HepG2 (cell line): ENCODE results near the gene FBXW5. TPM values are rescaled to one million over a fixed set of nuclear protein-coding genes. Genes with fewer than 3 reads are reported as not detected.

Experiments
- ATAC-seq: fragments of 200-7000 bp; cut with Tn5 transposase; 3 replicates; pipeline ENCODE4 v1.9.1; 2020; ENCODE audit warnings: mild to moderate bottlenecking, moderate library complexity
- BruUV-seq: library from RNA; stranded (reverse); fragments of 400-500 nt; replicated peaks from 2 replicates; lab custom pipeline; 2021; lab: Mats Ljungman, UMichigan
- CTCF ChIA-PET: fragments of 300-600 bp; formaldehyde crosslinking; extraction: SDS; loops from one replicate; lab custom pipeline; 2021; ENCODE audit warnings: low total read pairs, inconsistent platforms, low intra/inter-chr PET ratio; lab: Yijun Ruan, JAX
- POLR2A ChIA-PET: fragments of 350-600 bp; sonication (Branson Sonifier 250); formaldehyde crosslinking; loops from one replicate; lab custom pipeline; 2020; ENCODE audit warnings: antibody characterized with exemption, inconsistent platforms; lab: Yijun Ruan, JAX
- DNase-seq: peaks from one replicate; pipeline ENCODE4 v3.0.0-alpha.2; 2015; ENCODE audit warnings: low spot score
- FAIRE-seq: peaks from 3 replicates; lab custom pipeline; 2011; peaks lifted over from hg19 to GRCh38; lab: Jason Lieb, UNC
- H2AFZ ChIP-seq: one replicate; pipeline ENCODE4 v1.6.1; 2011; ENCODE audit warnings: low read length, inconsistent platforms
- H3K27ac ChIP-seq: fragments of 300-600 bp; 3 replicates; pipeline ENCODE4 v1.8.0; 2011; ENCODE audit warnings: mixed run types, mild to moderate bottlenecking, mixed read lengths, low read length, inconsistent platforms; ENCODE audit not compliant: insufficient read depth; ENCODE audit errors: extremely low read length
- H3K27me3 ChIP-seq, 2 experiments: fragments of 200-600 bp in 1 of 2; 2 replicates in 1 of 2; 3 replicates in 1 of 2; pipeline versions ENCODE4 v1.6.0 to v1.8.0; 2011; ENCODE audit warnings: low read length in 2 of 2, mild to moderate bottlenecking in 2 of 2, moderate library complexity in 2 of 2, inconsistent platforms in 1 of 2; ENCODE audit not compliant: insufficient read depth in 2 of 2, control insufficient read depth in 1 of 2
- H3K36me3 ChIP-seq, 2 experiments: fragments of 200-600 bp in 1 of 2; replicated peaks in 1 of 2; 2 replicates in 1 of 2; 3 replicates in 1 of 2; pipeline versions ENCODE4 v1.5.1 to v1.8.0; 2011; ENCODE audit warnings: low read length in 2 of 2, inconsistent platforms in 1 of 2; ENCODE audit not compliant: insufficient read depth in 2 of 2, control insufficient read depth in 1 of 2
- H3K4me1 ChIP-seq: 2 replicates; pipeline ENCODE4 v1.5.1; 2012; ENCODE audit warnings: low read length, inconsistent platforms; ENCODE audit not compliant: insufficient read depth
- H3K4me2 ChIP-seq: 2 replicates; pipeline ENCODE4 v1.6.0; 2011; ENCODE audit warnings: low read depth, low read length, inconsistent platforms
- H3K4me3 ChIP-seq, 3 experiments: fragments of 200-600 bp in 1 of 3; sonication (generic), shearing (Covaris generic) in 1 of 3; replicated peaks in 1 of 3; 2 replicates each; pipeline ENCODE4 v1.5.1; 2011 to 2016; ENCODE audit warnings: low read length in 3 of 3, inconsistent platforms in 2 of 3, low read depth in 2 of 3, mild to moderate bottlenecking in 2 of 3, control low read depth in 1 of 3, mixed read lengths in 1 of 3; ENCODE audit not compliant: insufficient read depth in 1 of 3
- H3K79me2 ChIP-seq: one replicate; pipeline ENCODE4 v1.6.1; 2011; ENCODE audit warnings: low read length, inconsistent platforms; ENCODE audit not compliant: insufficient read depth
- H3K9ac ChIP-seq: 2 replicates; pipeline ENCODE4 v1.6.0; 2011; ENCODE audit warnings: mild to moderate bottlenecking, low read depth, low read length, inconsistent platforms; ENCODE audit not compliant: insufficient read depth
- H3K9me3 ChIP-seq: 2 replicates; pipeline ENCODE4 v1.5.1; 2012; ENCODE audit warnings: mild to moderate bottlenecking, low read length
- H4K20me1 ChIP-seq: 2 replicates; pipeline ENCODE4 v1.6.0; 2011; ENCODE audit warnings: inconsistent platforms, mild to moderate bottlenecking, low read length, moderate library complexity; ENCODE audit not compliant: insufficient read depth
- AGO2 ChIP-seq: fragments of 200-400 bp; formaldehyde crosslinking; optimal IDR thresholded peaks from 2 replicates; pipeline ENCODE3; 2017; ENCODE audit warnings: mild to moderate bottlenecking, low read depth, low read length, moderate library complexity
- CREM ChIP-seq, 2 experiments: sonication (generic) in 1 of 2; formaldehyde crosslinking in 1 of 2; IDR thresholded peaks; 2 replicates each; pipeline versions ENCODE4 v1.4.0 to v1.6.1; 2016 to 2020; ENCODE audit warnings: antibody characterized with exemption in 1 of 2, mild to moderate bottlenecking in 1 of 2, missing genetic modification reagents in 1 of 2
- KAT8 ChIP-seq: IDR thresholded peaks from 2 replicates; pipeline ENCODE4 v1.6.1; 2016; ENCODE audit warnings: missing genetic modification reagents, missing compliant biosample characterization
- NFYB ChIP-seq: sonication (generic); formaldehyde crosslinking; IDR thresholded peaks from 2 replicates; pipeline ENCODE4 v1.4.0; 2020; ENCODE audit warnings: missing genetic modification reagents
- PAWR ChIP-seq: sonication (generic); formaldehyde crosslinking; IDR thresholded peaks from 2 replicates; pipeline ENCODE4 v1.4.0; 2020; ENCODE audit warnings: missing genetic modification reagents, mild to moderate bottlenecking, borderline replicate concordance
- PRMT3 ChIP-seq: sonication (generic); formaldehyde crosslinking; IDR thresholded peaks from 2 replicates; pipeline ENCODE4 v1.8.1; 2022; ENCODE audit warnings: low read depth, mild to moderate bottlenecking, moderate library complexity, missing genetic modification reagents, borderline replicate concordance
- TAF15 ChIP-seq: fragments of 200-400 bp; formaldehyde crosslinking; IDR thresholded peaks from one replicate; pipeline ENCODE4 v1.6.1; 2018; ENCODE audit warnings: mild to moderate bottlenecking, low read depth, low read length; ENCODE audit not compliant: poor library complexity, severe bottlenecking
- TBP ChIP-seq: sonication (generic); formaldehyde crosslinking; IDR thresholded peaks from 2 replicates; pipeline ENCODE4 v1.5.0; 2020; ENCODE audit warnings: missing genetic modification reagents
- TMF1 ChIP-seq: sonication (generic); formaldehyde crosslinking; IDR thresholded peaks from 2 replicates; pipeline ENCODE4 v1.8.1; 2022; ENCODE audit warnings: low read depth, missing genetic modification reagents
- WIZ ChIP-seq: sonication (generic); formaldehyde crosslinking; IDR thresholded peaks from 2 replicates; pipeline ENCODE4 v1.5.1; 2020; ENCODE audit warnings: mild to moderate bottlenecking, missing genetic modification reagents
- ZNF589 ChIP-seq: sonication (generic); formaldehyde crosslinking; conservative IDR thresholded peaks from 2 replicates; pipeline ENCODE4 v1.8.0; 2022; ENCODE audit warnings: mild to moderate bottlenecking, moderate library complexity, missing genetic modification reagents
- ZNF773 ChIP-seq: sonication (generic); formaldehyde crosslinking; IDR thresholded peaks from 2 replicates; pipeline ENCODE4 v1.4.0; 2020; ENCODE audit warnings: missing genetic modification reagents, borderline replicate concordance
- WGBS: methylation state at CpG from one replicate; pipeline ENCODE4 v1.1.6; 2017; ENCODE audit warnings: low lambda C conversion rate; 5-methylcytosine and 5-hydroxymethylcytosine counted together
- in situ Hi-C: cut with HindIII; loops from 2 replicates; pipeline ENCODE4 v1.10.0; 2017; ENCODE audit warnings: low pct_unique_long_range_greater_than_20kb; ENCODE audit not compliant: extremely low pct_ligation_motif_present
- intact Hi-C: fragments of 100-400 bp; cut with micrococcal nuclease; formaldehyde crosslinking; loops from one replicate; pipeline ENCODE4 v1.10.0; 2022; ENCODE audit not compliant: unreplicated experiment
- polyA plus RNA-seq, 8 experiments: library from polyadenylated mRNA; depleted of rRNA in 3 of 8; stranded (reverse) in 7 of 8; unstranded in 1 of 8; fragments of >200 nt; fragmentation: Illumina TruSeq in 4 of 8; extraction: Trizol in 4 of 8; gene quantifications; 2 replicates each; pipeline versions ENCODE4 v1.2.1 to v1.2.3, GENCODE V29; 2011 to 2016; ENCODE audit warnings: low read depth in 4 of 8, missing spikeins in 1 of 8, mixed read lengths in 1 of 8; ENCODE audit not compliant: insufficient read depth in 1 of 8
- total RNA-seq, 5 experiments: library from RNA; depleted of rRNA; stranded (reverse); fragments of >200 nt; fragmentation: Illumina TruSeq; extraction: Trizol; gene quantifications; 2 replicates each; pipeline ENCODE4 v1.2.3, GENCODE V29; 2016; ENCODE audit warnings: low read depth in 1 of 5
- TF ChIP-seq, protein P1 (sequence below): sonication (generic); formaldehyde crosslinking; IDR thresholded peaks from 2 replicates; pipeline ENCODE4 v1.4.0; 2020; ENCODE audit warnings: missing genetic modification reagents, borderline replicate concordance
- TF ChIP-seq, protein P2 (sequence below): sonication (generic); formaldehyde crosslinking; conservative IDR thresholded peaks from 2 replicates; pipeline ENCODE4 v1.8.0; 2022; ENCODE audit warnings: mild to moderate bottlenecking, moderate library complexity, missing genetic modification reagents

The FBXW5 gene
- total and polyA plus RNA-seq, 2 of the 13 experiments (the other 11 are each of a cell fraction or from before 2014, with no cell fraction given), result 52.0 to 60.4 TPM

DNA sequence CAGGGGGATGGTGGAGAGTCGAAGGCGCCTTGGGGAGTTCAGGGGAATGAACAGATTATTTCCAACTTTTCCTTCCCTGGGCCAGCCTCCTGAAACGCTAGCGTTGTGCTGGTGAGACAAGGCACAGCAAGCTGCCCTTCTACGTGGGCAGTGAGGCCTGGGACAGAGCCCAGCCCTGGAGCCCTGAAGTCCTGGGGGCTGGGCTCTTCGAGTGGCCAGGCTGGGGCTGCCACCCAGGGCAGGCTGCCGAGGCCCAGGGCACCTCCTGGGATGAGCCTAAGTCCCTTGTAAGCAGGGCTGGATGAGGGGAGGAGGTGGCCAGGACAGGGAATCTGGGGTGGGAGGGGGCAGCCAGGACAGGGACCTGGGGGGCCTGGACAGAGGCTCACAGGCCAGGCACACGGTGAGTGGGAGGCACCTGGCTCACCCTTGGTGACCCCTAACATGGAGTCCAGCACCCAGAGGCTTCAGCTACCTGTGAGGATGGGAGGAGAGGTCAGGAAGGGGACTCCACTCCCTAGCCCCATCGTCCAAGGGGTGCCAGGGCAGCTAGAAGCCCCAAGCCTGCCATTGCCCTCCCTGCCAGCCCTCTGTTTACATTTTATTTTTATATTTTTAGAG, 6.2 kb upstream of the FBXW5 start:
- ChIA-PET POLR2A (interaction anchor here (0.6 kb wide), 1 partner anchor 32 kb away, joined by 3 read pairs; no protein-coding TSS in a partner anchor), CTCF (no interaction called here)
- no peaks in the 10 kb centered on the region for H3K9me3 ChIP-seq
- H3K4me3 ChIP-seq, result peak overlapping the region; percentile 68 to 90 (median 87)
- H3K79me2 ChIP-seq, result peaks cover 5% of the 10 kb centered on the region
- peak overlapping the region; percentile 95 for H3K27ac ChIP-seq
- no TSS peak for BruUV-seq
- ATAC-seq (peak; percentile 2), DNase-seq (no peak), FAIRE-seq (no peak)
- no peaks in the 10 kb centered on the region for H4K20me1 ChIP-seq
- no peak overlapping the region for H2AFZ ChIP-seq
- in situ Hi-C loops (no loop called here), intact Hi-C loops (no loop called here)
- no peaks in the 10 kb centered on the region for H3K27me3 ChIP-seq
- H3K36me3 ChIP-seq, result no peaks in the 10 kb centered on the region
- TF ChIP-seq WIZ (CRISPR knock-in tag) (0 out of 2 replicates have a peak, but pooled peaks have one; percentile 13), PRMT3 (CRISPR knock-in tag) (no peak), ZNF589 (peak; percentile 41; the same call in 1 of the 2 replicates), NFYB (CRISPR knock-in tag) (no peak), PAWR (CRISPR knock-in tag) (0 out of 2 replicates have a peak, but pooled peaks have one; percentile 1), TBP (no peak), CREM (IDR thresholded peaks at IDR 0.05) (no peak), CREM (CRISPR knock-in tag; IDR thresholded peaks at IDR 0.05) (no peak), AGO2 (peak; percentile 72), ZNF773 (peak; percentile 10; the same call in 1 of the 2 replicates), TAF15 (no peak), KAT8 (no peak), TMF1 (peak; percentile 6; the same call in 1 of the 2 replicates)
- TF ChIP-seq, protein P1, sequence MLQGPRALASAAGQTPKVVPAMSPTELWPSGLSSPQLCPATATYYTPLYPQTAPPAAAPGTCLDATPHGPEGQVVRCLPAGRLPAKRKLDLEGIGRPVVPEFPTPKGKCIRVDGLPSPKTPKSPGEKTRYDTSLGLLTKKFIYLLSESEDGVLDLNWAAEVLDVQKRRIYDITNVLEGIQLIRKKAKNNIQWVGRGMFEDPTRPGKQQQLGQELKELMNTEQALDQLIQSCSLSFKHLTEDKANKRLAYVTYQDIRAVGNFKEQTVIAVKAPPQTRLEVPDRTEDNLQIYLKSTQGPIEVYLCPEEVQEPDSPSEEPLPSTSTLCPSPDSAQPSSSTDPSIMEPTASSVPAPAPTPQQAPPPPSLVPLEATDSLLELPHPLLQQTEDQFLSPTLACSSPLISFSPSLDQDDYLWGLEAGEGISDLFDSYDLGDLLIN, result no peak
- TF ChIP-seq, protein P2, sequence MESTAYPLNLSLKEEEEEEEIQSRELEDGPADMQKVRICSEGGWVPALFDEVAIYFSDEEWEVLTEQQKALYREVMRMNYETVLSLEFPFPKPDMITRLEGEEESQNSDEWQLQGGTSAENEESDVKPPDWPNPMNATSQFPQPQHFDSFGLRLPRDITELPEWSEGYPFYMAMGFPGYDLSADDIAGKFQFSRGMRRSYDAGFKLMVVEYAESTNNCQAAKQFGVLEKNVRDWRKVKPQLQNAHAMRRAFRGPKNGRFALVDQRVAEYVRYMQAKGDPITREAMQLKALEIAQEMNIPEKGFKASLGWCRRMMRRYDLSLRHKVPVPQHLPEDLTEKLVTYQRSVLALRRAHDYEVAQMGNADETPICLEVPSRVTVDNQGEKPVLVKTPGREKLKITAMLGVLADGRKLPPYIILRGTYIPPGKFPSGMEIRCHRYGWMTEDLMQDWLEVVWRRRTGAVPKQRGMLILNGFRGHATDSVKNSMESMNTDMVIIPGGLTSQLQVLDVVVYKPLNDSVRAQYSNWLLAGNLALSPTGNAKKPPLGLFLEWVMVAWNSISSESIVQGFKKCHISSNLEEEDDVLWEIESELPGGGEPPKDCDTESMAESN, result 0 out of 2 replicates have a peak, but pooled peaks have one; percentile 28
- H3K9ac ChIP-seq, result peak overlapping the region; percentile 86
- H3K4me1 ChIP-seq, result peaks cover 48% of the 10 kb centered on the region
- H3K4me2 ChIP-seq, result peak overlapping the region; percentile 100
- 24% methylated on average over 3 of the region's 9 CpGs for WGBS
